AG08395 (cell line): ENCODE data around the gene FGF14.

Experiments used
- DNase-seq: peaks from one replicate; pipeline ENCODE4 v3.0.0; 2012; ENCODE audit warnings: mixed read lengths, low spot score

FGF14 gene

DNA sequence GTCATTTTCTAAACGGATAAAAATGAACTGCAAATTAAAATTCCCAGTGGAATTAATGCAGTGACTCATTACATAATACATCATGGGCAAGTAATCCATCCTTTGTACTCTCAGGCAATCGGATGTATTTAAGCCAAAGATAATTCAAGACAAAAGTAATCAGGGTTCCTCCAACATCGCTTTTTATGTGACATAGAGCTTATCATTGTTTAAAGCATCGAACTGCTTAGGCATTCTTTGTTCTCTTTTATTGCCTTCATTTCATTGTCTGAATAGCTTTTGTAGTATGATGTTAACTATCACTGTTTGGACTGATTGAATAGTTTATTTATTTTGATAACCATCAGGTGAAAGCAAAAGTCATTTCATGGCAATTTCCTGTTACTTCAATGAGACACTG, 740.0 kb downstream of the FGF14 start:
- no peak for DNase-seq
